HG03108 (cell line): ENCODE results near the gene PARP8.

Experiments
- ATAC-seq: cut with Tn5 transposase; IDR thresholded peaks from one replicate; pipeline ENCODE4 v1.9.1; 2021; ENCODE audit warnings: moderate library complexity; ENCODE audit not compliant: unreplicated experiment

PARP8 gene

DNA sequence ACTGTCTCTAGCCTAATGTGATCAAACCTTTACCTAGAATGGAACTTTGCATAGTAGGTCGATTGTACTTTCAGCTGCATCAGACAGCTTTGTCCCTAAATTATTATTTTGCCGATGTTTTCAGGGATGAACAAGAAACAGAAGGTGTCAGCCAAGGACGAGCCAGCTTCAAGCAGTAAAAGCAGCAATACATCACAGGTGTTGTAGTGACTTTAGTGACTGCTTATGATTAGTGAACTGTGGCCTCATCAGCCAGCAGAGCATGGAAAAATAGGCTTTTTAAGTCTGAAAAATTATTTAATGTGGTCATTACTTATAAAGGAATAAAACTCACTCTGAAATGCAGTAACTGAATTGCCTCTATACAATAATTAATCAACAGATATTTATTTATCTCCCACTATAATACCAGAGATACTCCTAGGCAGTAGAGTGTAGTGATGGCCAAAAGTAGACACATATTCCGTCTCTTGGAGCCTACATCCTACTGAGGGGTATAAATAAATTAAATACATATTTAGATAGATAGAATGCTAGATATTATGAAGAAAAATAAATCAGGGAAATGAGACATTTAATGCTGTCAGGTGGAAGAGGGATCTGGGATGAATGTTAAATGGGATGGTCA lies 166.3 kb downstream of the PARP8 start:
- ATAC-seq = no peak

DNA sequence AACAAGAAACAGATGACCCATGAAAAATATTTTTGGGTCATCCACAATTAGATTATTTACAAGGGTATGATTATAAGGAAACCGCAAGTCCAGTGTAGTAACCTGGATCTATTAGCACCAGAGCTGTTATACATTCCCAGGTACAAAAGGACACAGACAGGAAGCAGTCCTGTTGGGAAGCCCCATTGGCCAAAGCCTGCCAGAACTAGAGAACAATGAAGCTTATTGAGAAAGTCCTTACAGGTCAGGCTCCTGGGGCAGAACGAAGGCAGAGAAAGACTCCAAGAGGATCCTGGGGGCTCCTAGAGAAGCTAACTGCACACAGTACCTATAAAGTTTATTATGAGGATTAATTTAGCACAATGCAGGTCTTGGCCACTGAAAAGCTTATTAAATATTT lies 169.9 kb downstream of the PARP8 start:
- no peak for ATAC-seq

- ATAC-seq = no peak
Measured at GRCh38 chr5:50839472-50839871, 173.0 kb downstream of the PARP8 start.

- no peak for ATAC-seq
Measured at GRCh38 chr5:50843091-50843490, 176.7 kb downstream of the PARP8 start.

- no peak for ATAC-seq
Measured at GRCh38 chr5:50846261-50846660, 179.8 kb downstream of the PARP8 start.

DNA sequence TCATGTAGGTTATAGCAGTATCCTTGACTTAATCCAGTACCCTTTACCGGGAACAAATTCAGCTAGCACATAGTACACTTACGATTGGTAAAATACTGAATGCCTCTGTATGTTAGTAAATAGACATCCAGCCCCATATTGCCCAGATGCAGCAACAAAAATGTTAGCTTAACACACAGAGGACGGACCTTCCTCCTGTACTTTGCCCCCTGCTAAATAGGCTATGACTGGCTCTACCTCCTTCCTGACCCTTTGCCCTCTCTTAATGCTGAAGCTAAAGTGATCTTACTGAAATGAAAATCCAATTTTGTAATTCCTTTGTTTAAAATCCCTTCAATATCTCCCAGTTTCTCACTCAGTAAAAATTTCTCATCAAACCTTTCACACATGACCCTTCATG lies 183.1 kb downstream of the PARP8 start:
- ATAC-seq = no peak

DNA sequence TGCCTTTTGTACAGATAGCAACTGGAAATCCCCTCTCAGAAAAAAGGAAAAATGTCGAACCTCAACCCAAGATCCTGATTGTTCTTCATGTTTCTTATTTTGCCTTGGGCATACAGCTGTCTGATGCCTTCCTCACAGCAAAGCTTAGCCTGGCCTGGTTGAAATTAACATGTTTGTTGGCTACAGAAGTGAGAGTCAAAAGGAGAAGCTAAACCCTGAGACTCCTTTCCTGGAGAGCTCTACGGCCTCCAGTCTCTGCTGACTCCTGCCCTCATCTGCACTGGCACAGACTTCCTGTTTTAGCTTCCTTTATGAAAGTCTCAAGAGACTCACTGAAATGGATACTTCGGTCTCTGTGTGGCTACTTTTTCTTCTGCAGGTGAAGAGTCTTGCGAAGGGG lies 186.7 kb downstream of the PARP8 start:
- ATAC-seq = peak; percentile 80

DNA sequence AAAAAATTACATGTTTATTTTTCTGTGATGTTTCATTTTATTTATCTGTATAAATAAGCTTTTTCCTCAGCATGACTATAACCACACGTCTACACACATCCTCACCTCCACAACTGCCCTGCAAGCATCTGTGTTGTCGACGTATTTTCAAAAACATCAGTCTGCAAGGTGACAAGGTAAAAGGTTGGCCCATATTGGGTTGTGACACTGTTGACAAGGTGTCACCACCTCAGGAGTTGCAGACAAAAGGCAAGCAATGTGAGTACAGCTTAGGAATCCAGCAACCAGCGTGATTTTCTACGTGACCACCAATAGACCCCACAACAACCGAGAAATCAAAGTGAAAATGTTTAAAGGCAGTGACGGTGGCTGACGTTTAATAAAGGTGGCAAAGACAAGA lies 187.6 kb downstream of the PARP8 start:
- ATAC-seq = no peak

DNA sequence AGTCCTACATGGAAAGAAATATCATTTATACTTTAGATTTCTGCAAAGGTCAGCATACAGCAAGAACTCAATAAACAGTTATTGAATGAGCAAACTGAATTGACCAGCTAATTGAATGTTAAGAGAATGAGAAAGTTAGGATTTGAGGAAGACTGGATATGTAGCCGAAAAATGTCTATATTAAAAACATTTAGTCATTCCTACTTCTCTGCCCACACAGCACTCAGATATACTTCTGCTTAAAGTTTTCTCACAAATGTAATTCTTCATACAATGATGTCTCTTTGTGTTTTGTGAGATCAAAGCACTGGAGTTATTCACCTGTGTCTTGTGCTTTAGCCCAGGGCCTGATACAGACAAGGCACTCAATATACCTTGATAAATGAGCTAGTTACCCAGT lies 188.6 kb downstream of the PARP8 start:
- no peak for ATAC-seq

GRCh38 chr5:50856401-50857119 lies 190.1 kb downstream of the PARP8 start:
- peak; percentile 80 for ATAC-seq

- ATAC-seq = no peak
Measured at GRCh38 chr5:50863534-50864170, 197.2 kb downstream of the PARP8 start.

DNA sequence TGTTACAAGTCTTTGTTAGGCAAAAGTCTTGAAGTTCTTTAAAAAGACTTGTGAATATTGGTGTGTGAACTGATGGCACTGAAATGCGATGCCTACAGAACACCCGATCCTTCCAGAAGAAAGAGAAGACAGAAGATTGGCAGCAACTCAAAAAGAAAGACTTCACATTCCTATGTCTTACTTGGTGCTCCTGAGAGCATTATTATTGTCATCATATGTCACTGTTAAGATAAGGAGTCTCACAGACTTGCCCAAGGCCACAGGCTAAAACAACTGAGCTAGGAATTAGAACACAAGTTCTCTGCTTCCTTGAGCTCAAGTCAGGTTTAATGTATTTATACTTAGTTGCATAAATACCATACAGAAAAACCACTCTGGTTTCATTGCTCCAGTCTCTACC lies 198.0 kb downstream of the PARP8 start:
- no peak for ATAC-seq

DNA sequence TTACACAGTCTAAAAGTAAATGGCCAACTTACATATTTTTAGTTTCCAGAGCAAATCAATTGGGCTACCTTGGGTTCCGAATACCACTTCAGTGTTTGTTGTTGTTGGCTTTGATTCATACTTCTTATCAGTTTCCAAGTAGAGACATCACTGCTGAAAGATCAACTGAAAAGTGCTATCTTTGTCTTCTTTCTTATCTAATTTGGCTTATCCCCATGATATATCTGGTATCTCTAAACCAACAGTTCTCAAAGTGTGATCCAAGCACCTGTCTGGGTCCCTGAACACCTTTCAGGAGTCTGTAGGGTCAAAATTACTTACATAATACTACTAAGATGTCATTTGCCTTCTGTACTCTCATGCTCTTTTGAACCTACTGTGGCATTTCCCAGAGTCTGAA lies 200.0 kb downstream of the PARP8 start:
- no peak for ATAC-seq

DNA sequence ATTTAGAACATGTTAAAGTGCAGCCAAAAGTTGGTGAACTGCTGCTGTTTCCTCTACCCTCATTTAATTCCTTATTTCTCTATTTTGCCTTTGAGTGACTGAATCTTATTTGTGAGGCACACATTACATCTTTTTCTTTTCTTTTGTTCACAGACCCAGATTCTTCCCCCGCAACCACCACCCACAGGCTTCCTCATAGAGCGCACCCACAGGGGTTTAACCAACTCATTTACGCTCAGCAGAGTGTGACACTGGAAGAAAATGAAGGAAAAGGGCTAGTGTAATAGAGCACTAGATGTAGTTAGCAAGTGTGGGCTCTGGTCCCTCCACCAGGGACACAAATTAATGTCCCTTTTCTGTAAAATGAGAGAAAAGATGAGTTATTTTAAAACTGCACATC lies 200.7 kb downstream of the PARP8 start:
- no peak for ATAC-seq

DNA sequence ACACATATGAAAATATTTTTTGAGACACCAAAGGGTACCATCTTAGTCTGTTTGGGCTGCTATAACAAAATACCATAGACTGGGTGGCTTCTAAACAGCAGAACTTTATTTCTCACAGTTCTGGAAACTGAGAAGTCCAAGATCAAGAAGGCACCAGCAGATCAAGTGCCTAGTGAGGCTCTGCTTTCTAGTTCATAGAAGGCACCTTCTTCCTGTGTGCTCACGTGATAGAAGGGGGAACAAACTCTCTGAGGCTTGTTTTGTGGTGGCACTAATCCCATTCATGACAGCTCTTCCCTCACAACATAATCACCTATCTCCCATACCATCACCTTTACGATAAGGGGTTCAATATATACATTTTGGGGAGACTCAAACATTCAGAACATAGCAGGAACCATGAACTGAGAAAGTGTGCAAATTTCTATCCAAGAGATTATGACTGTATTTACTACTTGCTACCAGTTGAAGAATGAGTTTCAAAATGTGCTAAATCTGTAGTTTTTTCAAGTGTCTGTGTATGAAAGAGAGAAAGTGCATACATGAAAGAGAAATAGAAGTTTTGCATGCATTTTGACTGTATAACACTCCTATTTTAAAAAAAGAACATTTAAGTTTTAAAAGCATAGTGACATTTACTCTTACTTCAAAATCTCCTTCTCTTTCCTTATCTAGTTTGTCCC lies 207.3 kb downstream of the PARP8 start:
- ATAC-seq = no peak

- no peak for ATAC-seq
Measured at GRCh38 chr5:50874306-50875001, 208.0 kb downstream of the PARP8 start.

- ATAC-seq = no peak
Measured at GRCh38 chr5:50875002-50875344, 208.5 kb downstream of the PARP8 start.

- ATAC-seq = no peak
Measured at GRCh38 chr5:50878470-50878869, 212.0 kb downstream of the PARP8 start.

- no peak for ATAC-seq
Measured at GRCh38 chr5:50881407-50881806, 215.0 kb downstream of the PARP8 start.

GRCh38 chr5:50886657-50887345 lies 220.4 kb downstream of the PARP8 start:
- ATAC-seq = no peak
